GM06990 (cell line): Measurements from ENCODE around the gene ARHGEF10L.

Experiments used
- DNase-seq: peaks from one replicate; pipeline ENCODE4 v3.0.0-alpha.2; 2011; ENCODE audit not compliant: insufficient read length; ENCODE audit errors: extremely low read depth
- H3K27me3 ChIP-seq: replicated peaks from 2 replicates; pipeline ENCODE4 v1.6.0; 2011; ENCODE audit warnings: low read length; ENCODE audit not compliant: control insufficient read depth, insufficient read depth
- H3K36me3 ChIP-seq: 2 replicates; pipeline ENCODE4 v1.5.1; 2011; ENCODE audit warnings: low read length; ENCODE audit not compliant: control insufficient read depth, insufficient read depth
- H3K4me3 ChIP-seq: replicated peaks from 2 replicates; pipeline ENCODE4 v1.5.1; 2011; ENCODE audit warnings: low read depth, mild to moderate bottlenecking, control low read depth, low read length
- TF ChIP-seq, protein P1 (sequence below): IDR thresholded peaks from 2 replicates; pipeline ENCODE4 v1.5.1; 2011; ENCODE audit warnings: low read length, control low read depth, mild to moderate bottlenecking, inconsistent platforms; ENCODE audit not compliant: insufficient read depth, poor library complexity, severe bottlenecking

The ARHGEF10L gene

DNA sequence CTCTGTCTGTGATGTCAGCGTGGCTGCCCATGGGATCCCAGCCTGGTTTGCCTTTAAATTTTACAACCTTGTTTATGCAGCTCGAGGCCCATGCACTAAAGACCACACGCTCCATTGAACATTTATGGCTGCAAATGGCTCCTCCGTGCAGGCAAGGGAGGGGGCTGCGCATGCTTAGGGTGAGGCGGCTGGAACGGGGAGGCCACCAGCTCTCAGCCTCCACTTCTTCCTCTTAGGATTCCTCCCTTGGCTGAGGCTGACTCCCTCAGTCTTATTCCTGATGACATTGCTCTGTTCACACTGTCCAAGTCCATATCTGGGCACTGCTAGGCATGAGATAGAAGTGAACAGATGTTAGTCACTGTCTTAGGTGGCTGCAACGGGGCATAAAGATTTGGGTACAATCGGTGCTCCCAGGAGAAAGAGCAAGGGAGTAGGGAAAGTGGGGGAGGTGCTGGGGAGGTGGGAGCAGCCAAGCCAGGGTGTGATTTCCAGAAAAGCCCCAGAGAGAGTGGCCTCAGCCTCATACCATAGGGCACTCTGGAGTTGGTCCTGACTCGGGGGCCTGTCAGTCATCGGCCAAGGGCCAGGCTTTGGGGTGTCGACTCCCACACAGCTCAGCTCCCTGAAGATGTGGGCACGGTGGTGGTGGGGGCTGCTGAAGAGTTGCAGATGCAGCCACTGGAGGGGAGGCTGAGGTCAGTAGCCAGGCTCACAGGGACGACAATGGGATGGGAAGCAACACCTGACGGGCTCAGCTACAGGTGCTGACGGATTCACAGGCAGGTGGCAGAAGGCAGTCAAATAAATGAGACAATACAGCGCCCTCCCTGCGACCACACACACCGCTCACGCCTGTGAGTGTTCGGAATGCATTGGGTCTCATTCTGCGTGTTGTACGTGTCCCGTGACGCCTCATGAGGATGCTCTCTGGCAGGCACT lies 178.4 kb downstream of the ARHGEF10L start:
- H3K27me3 ChIP-seq: no peaks in the 10 kb centered on the region
- no peaks in the 10 kb centered on the region for H3K36me3 ChIP-seq
- H3K4me3 ChIP-seq: no peak overlapping the region
- DNase-seq: no peak
- TF ChIP-seq, protein P1, sequence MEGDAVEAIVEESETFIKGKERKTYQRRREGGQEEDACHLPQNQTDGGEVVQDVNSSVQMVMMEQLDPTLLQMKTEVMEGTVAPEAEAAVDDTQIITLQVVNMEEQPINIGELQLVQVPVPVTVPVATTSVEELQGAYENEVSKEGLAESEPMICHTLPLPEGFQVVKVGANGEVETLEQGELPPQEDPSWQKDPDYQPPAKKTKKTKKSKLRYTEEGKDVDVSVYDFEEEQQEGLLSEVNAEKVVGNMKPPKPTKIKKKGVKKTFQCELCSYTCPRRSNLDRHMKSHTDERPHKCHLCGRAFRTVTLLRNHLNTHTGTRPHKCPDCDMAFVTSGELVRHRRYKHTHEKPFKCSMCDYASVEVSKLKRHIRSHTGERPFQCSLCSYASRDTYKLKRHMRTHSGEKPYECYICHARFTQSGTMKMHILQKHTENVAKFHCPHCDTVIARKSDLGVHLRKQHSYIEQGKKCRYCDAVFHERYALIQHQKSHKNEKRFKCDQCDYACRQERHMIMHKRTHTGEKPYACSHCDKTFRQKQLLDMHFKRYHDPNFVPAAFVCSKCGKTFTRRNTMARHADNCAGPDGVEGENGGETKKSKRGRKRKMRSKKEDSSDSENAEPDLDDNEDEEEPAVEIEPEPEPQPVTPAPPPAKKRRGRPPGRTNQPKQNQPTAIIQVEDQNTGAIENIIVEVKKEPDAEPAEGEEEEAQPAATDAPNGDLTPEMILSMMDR: no peak

DNA sequence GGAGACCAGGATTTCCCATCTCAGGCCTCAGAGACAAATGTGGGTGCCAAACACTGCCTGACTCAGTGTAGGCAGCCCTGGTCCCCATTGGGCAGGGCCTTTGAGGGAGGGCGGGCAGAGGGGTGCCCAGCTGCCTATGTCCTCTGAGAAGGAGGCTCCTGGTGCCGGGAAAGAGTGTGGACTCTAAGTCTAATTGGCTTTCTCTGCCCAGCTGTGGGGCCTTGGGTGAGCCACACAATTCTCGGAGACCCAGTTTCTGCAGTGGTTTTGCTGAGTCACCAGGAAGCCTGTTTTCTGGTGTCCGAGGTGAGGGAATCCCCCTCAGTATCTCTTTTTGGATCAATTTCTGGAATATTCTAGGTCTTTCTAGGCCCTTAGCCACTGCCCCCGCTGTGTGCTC lies 180.4 kb downstream of the ARHGEF10L start:
- TF ChIP-seq, protein P1: no peak
- H3K36me3 ChIP-seq: no peaks in the 10 kb centered on the region
- DNase-seq: no peak
- H3K4me3 ChIP-seq: no peak overlapping the region
- H3K27me3 ChIP-seq: no peaks in the 10 kb centered on the region

DNA sequence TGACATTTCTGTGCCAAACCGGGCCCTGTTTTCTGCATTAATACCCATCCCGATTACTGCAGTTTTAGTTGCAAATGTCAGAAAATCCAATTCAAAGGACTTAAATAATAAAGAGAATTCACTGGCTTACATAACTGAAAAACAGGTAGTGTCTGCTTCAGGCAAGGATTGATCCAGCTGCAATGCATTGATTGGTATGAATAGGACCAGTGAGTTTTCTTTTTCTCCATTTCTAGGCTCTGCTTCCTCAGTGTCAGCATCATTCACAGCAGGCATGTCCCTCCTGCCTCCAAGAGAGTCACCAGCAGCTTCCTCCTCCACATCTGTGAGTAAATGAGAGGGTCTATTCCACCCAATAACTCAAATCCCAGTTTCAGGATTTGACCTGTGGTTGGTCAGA lies 181.9 kb downstream of the ARHGEF10L start:
- no peak for DNase-seq
- Histone ChIP-seq H3K27me3 (no peaks in the 10 kb centered on the region), H3K36me3 (no peaks in the 10 kb centered on the region), H3K4me3 (no peak overlapping the region)
- TF ChIP-seq, protein P1: no peak

DNA sequence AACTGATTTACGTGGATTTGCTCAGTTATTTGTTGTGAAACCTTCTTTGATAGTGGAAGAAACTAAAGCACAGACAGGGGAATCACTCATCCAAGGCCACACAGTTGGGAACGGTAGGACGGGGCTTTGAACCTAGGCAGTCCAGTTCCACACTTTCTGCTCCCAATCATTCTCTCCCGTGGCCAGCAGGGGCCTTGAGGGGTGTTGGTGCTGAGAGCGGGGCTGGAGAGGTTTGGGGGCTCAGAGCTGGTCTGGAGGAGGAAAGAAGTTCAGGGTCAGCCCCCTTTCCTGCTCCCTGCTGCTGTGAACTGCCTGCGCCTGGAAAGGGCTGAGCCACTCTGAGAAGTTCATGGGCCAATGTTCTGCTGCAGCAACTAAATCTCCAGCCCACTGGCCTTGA lies 184.2 kb downstream of the ARHGEF10L start:
- H3K36me3 ChIP-seq: no peaks in the 10 kb centered on the region
- no peaks in the 10 kb centered on the region for H3K27me3 ChIP-seq
- TF ChIP-seq, protein P1: peak; percentile 18
- no peak overlapping the region for H3K4me3 ChIP-seq
- no peak for DNase-seq

DNA sequence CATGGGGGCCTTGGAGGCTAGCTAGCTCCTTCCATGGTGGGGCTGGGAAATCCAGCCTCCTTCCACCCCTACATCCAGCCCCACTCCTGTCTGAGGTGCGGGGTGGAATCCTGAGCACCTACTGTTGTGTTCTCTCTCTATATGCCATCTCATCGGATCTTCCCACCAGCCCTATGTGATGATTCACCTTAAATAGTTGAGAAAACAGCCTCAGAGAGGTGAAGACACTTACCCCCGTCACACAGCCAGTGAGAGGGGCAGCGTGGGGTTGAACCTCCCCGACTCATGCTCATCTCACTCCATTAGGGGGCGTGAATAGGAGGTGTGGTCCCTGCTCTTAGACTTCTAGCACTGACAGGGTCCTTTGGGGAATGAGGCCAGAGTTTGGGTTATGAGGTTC lies 184.7 kb downstream of the ARHGEF10L start:
- TF ChIP-seq, protein P1: no peak
- no peaks in the 10 kb centered on the region for H3K36me3 ChIP-seq
- DNase-seq: no peak
- no peaks in the 10 kb centered on the region for H3K27me3 ChIP-seq
- no peak overlapping the region for H3K4me3 ChIP-seq
